Thyroid gland (tissue), 4 donors: ENCODE results near the gene DOCK9.

Experiments used
- CTCF ChIP-seq, 6 experiments: fragments of 200-600 bp in 3 of 6; fragments of 450-650 bp in 3 of 6; sonication (generic) in 3 of 6; IDR thresholded peaks; one replicate each; pipeline ENCODE4 v1.5.1; 2016 to 2019; ENCODE audit warnings: antibody characterized with exemption in 6 of 6, mild to moderate bottlenecking in 2 of 6, inconsistent platforms in 1 of 6, moderate library complexity in 1 of 6
- POLR2A ChIP-seq, 2 donors: fragments of 450-650 bp; IDR thresholded peaks; one replicate each; pipeline ENCODE4 v1.6.1; 2017; ENCODE audit warnings: antibody characterized with exemption in 2 of 2, mild to moderate bottlenecking in 2 of 2, moderate library complexity in 1 of 2

GRCh38 chr13:98886587-98887230, 91.2 kb downstream of the DOCK9 start:
- TF ChIP-seq CTCF (IDR thresholded peaks at IDR 0.05) (no peak), POLR2A (IDR thresholded peaks at IDR 0.05) (no peak)
